IMR-90 (cell line): ENCODE results near the gene HOGA1. TPM values are rescaled to one million over a fixed set of nuclear protein-coding genes. Genes with fewer than 3 reads are reported as not detected.
A peak's percentile ranks its signal among the peaks of the same experiment; 100 is the strongest.

Experiments
- ATAC-seq: fragments of 200-7000 bp; cut with Tn5 transposase; 2 replicates; pipeline ENCODE4 v1.9.1; 2020; ENCODE audit warnings: low read depth, mild to moderate bottlenecking, moderate library complexity
- BruUV-seq: library from RNA; stranded (reverse); fragments of 400-500 nt; replicated peaks from 2 replicates; lab custom pipeline; 2021; lab: Mats Ljungman, UMichigan
- CTCF ChIA-PET: fragments of 300-600 bp; formaldehyde crosslinking; extraction: SDS; loops from one replicate; lab custom pipeline; 2021; ENCODE audit warnings: antibody characterized with exemption; lab: Yijun Ruan, JAX
- POLR2A ChIA-PET: fragments of 300-600 bp; sonication (Branson Sonifier 250); formaldehyde crosslinking; loops from one replicate; lab custom pipeline; 2022; ENCODE audit warnings: antibody characterized with exemption; ENCODE audit not compliant: unreplicated experiment; lab: Charles Lee
- DNase-seq: peaks from one replicate; pipeline ENCODE4 v3.0.0; 2013
- H2AFZ ChIP-seq: replicated peaks from 2 replicates; pipeline ENCODE3; 2013; ENCODE audit warnings: low read length, mild to moderate bottlenecking; ENCODE audit not compliant: poor library complexity
- H2AK5ac ChIP-seq: 2 replicates; pipeline ENCODE4 v1.6.1; 2013; ENCODE audit warnings: low read depth, low read length, inconsistent platforms
- H2AK9ac ChIP-seq: replicated peaks from 2 replicates; pipeline ENCODE3; 2013; ENCODE audit warnings: mild to moderate bottlenecking, low read depth, low read length, moderate library complexity; ENCODE audit not compliant: poor library complexity
- H2BK120ac ChIP-seq: 2 replicates; pipeline ENCODE4 v1.6.1; 2013; ENCODE audit warnings: low read depth, low read length, inconsistent platforms
- H2BK15ac ChIP-seq: 3 replicates; pipeline ENCODE4 v1.6.1; 2013; ENCODE audit warnings: low read depth, low read length, inconsistent platforms
- H2BK20ac ChIP-seq: 2 replicates; pipeline ENCODE4 v1.6.1; 2013; ENCODE audit warnings: low read depth, mild to moderate bottlenecking, inconsistent platforms, low read length, moderate library complexity
- H2BK5ac ChIP-seq: 2 replicates; pipeline ENCODE4 v1.6.1; 2013; ENCODE audit warnings: mild to moderate bottlenecking, low read depth, low read length, inconsistent platforms; ENCODE audit not compliant: poor library complexity, severe bottlenecking
- H3K14ac ChIP-seq: replicated peaks from 2 replicates; pipeline ENCODE4 v1.6.1; 2013; ENCODE audit warnings: low read depth, low read length, inconsistent platforms
- H3K18ac ChIP-seq: 2 replicates; pipeline ENCODE4 v1.6.1; 2013; ENCODE audit warnings: low read depth, low read length, control low read depth
- H3K23ac ChIP-seq: 2 replicates; pipeline ENCODE4 v1.6.1; 2013; ENCODE audit warnings: low read depth, low read length, inconsistent platforms
- H3K27ac ChIP-seq: 2 replicates; pipeline ENCODE4 v1.5.1; 2013; ENCODE audit warnings: mild to moderate bottlenecking, control low read depth, low read length; ENCODE audit not compliant: insufficient read depth
- H3K27me3 ChIP-seq: 2 replicates; pipeline ENCODE4 v1.6.1; 2013; ENCODE audit warnings: low read length; ENCODE audit not compliant: control insufficient read depth, insufficient read depth
- H3K36me3 ChIP-seq: 2 replicates; pipeline ENCODE4 v1.6.1; 2013; ENCODE audit warnings: low read length, mixed read lengths; ENCODE audit not compliant: control insufficient read depth, insufficient read depth
- H3K4ac ChIP-seq: 2 replicates; pipeline ENCODE4 v1.6.1; 2013; ENCODE audit warnings: low read depth, low read length, inconsistent platforms
- H3K4me1 ChIP-seq: 2 replicates; pipeline ENCODE4 v1.6.1; 2013; ENCODE audit warnings: low read length, mixed read lengths; ENCODE audit not compliant: control insufficient read depth, insufficient read depth
- H3K4me2 ChIP-seq: 2 replicates; pipeline ENCODE4 v1.6.1; 2013; ENCODE audit warnings: low read depth, mild to moderate bottlenecking, control low read depth, low read length, moderate library complexity
- H3K4me3 ChIP-seq: 2 replicates; pipeline ENCODE4 v1.5.1; 2013; ENCODE audit warnings: low read depth, mild to moderate bottlenecking, control low read depth, low read length, moderate library complexity; ENCODE audit not compliant: insufficient read depth
- H3K56ac ChIP-seq: 2 replicates; pipeline ENCODE4 v1.6.1; 2013; ENCODE audit warnings: low read length, inconsistent platforms; ENCODE audit not compliant: insufficient read depth; ENCODE audit errors: extremely low read depth
- H3K79me1 ChIP-seq, 2 experiments: 2 replicates each; pipeline ENCODE4 v1.6.1; 2013; ENCODE audit warnings: low read length in 2 of 2, inconsistent platforms in 1 of 2, low read depth in 1 of 2
- H3K9ac ChIP-seq: 2 replicates; pipeline ENCODE4 v1.6.1; 2013; ENCODE audit warnings: low read depth, low read length, control low read depth
- H3K9me1 ChIP-seq: 2 replicates; pipeline ENCODE4 v1.6.1; 2013; ENCODE audit warnings: low read length, inconsistent platforms; ENCODE audit not compliant: insufficient read depth
- H3K9me3 ChIP-seq: 2 replicates; pipeline ENCODE4 v1.6.1; 2013; ENCODE audit warnings: low read length; ENCODE audit not compliant: control insufficient read depth, insufficient read depth
- H4K20me1 ChIP-seq: 2 replicates; pipeline ENCODE4 v1.6.1; 2013; ENCODE audit warnings: low read length, inconsistent platforms; ENCODE audit not compliant: insufficient read depth
- H4K5ac ChIP-seq: 2 replicates; pipeline ENCODE4 v1.6.1; 2013; ENCODE audit warnings: mild to moderate bottlenecking, low read depth, low read length, control low read depth
- H4K8ac ChIP-seq, 2 experiments: 2 replicates each; pipeline ENCODE4 v1.6.1; 2013; ENCODE audit warnings: low read depth in 2 of 2, low read length in 2 of 2, control low read depth in 1 of 2, inconsistent platforms in 1 of 2
- H4K91ac ChIP-seq: 2 replicates; pipeline ENCODE4 v1.6.1; 2013; ENCODE audit warnings: low read depth, low read length, inconsistent platforms; ENCODE audit not compliant: insufficient read depth
- BHLHE40 ChIP-seq: fragments of 150-350 bp; IDR thresholded peaks from 2 replicates; pipeline ENCODE4 v1.6.1; 2016; ENCODE audit warnings: mild to moderate bottlenecking, low read depth, low read length
- CEBPB ChIP-seq: IDR thresholded peaks from 2 replicates; pipeline ENCODE4 v1.6.1; 2012; ENCODE audit warnings: low read depth, low read length, improper control_type of control experiment
- FOS ChIP-seq: fragments of 150-350 bp; IDR thresholded peaks from 2 replicates; pipeline ENCODE4 v1.6.1; 2016; ENCODE audit warnings: low read depth, low read length
- MAFK ChIP-seq: IDR thresholded peaks from 2 replicates; pipeline ENCODE4 v1.6.1; 2012; ENCODE audit warnings: low read depth, low read length, improper control_type of control experiment
- MXI1 ChIP-seq: IDR thresholded peaks from 2 replicates; pipeline ENCODE4 v1.6.1; 2012; ENCODE audit warnings: low read depth, mild to moderate bottlenecking, low read length, moderate library complexity, borderline replicate concordance
- POLR2A ChIP-seq: IDR thresholded peaks from 2 replicates; pipeline ENCODE4 v1.6.1; 2012; ENCODE audit warnings: mild to moderate bottlenecking, low read depth, low read length
- RAD21 ChIP-seq: IDR thresholded peaks from 2 replicates; pipeline ENCODE4 v1.6.1; 2012; ENCODE audit warnings: low read length, improper control_type of control experiment
- RCOR1 ChIP-seq: IDR thresholded peaks from 2 replicates; pipeline ENCODE4 v1.6.1; 2012; ENCODE audit warnings: mild to moderate bottlenecking, low read length, improper control_type of control experiment; ENCODE audit not compliant: insufficient replicate concordance
- SMC3 ChIP-seq: fragments of 150-350 bp; IDR thresholded peaks from 2 replicates; pipeline ENCODE4 v1.6.1; 2016; ENCODE audit warnings: low read depth, mild to moderate bottlenecking, antibody characterized with exemption, low read length, moderate library complexity
- WGBS, 2 experiments: methylation state at CpG; one replicate each; pipeline versions ENCODE4 v1.1.5 to v1.1.7; 2013; ENCODE audit warnings: missing lambda C conversion rate in 2 of 2; ENCODE audit not compliant: insufficient read length in 1 of 2; ENCODE audit errors: extremely low coverage in 2 of 2; 5-methylcytosine and 5-hydroxymethylcytosine counted together
- dilution Hi-C: fragments of 300-500 bp; cut with HindIII; formaldehyde crosslinking; loops from one replicate; pipeline ENCODE4 v1.14.3; 2018; ENCODE audit warnings: low sequenced_read_pairs; ENCODE audit not compliant: unreplicated experiment
- in situ Hi-C: fragments of 300-500 bp; cut with MboI; formaldehyde crosslinking; loops from 3 replicates; pipeline ENCODE4 v1.14.3; 2019; ENCODE audit warnings: low sequenced_read_pairs, inconsistent platforms, mixed read lengths
- intact Hi-C: fragments of 100-400 bp; cut with micrococcal nuclease; formaldehyde crosslinking; loops from 2 replicates; pipeline ENCODE4 v1.10.0; 2022
- polyA plus RNA-seq, 3 experiments: library from polyadenylated mRNA; depleted of rRNA; stranded (reverse); fragments of >200 nt; gene quantifications; 2 replicates each; pipeline ENCODE4 v1.2.3, GENCODE V29; 2012; ENCODE audit warnings: low replicate concordance in 1 of 3
- total RNA-seq: library from RNA; depleted of rRNA; stranded (reverse); fragments of >200 nt; gene quantifications from 2 replicates; pipeline ENCODE4 v1.2.3, GENCODE V29; 2012
- TF ChIP-seq, protein P1 (sequence below): fragments of 150-350 bp; IDR thresholded peaks from 2 replicates; pipeline ENCODE4 v1.6.1; 2016; ENCODE audit warnings: low read depth, mild to moderate bottlenecking, low read length, moderate library complexity, borderline replicate concordance
- TF ChIP-seq, protein P2 (sequence below): conservative IDR thresholded peaks from 2 replicates; pipeline ENCODE4 v1.5.1; 2012; ENCODE audit warnings: mild to moderate bottlenecking, low read depth, low read length, improper control_type of control experiment
- TF ChIP-seq, protein P3 (sequence below): fragments of 150-350 bp; IDR thresholded peaks from 2 replicates; pipeline ENCODE4 v1.6.1; 2017; ENCODE audit warnings: mild to moderate bottlenecking, antibody characterized with exemption, low read length, low read depth

The HOGA1 gene
- total and polyA plus RNA-seq, 2 of the 4 experiments (the other 2 are of a cell fraction) = 0.36 to 0.41 TPM

DNA sequence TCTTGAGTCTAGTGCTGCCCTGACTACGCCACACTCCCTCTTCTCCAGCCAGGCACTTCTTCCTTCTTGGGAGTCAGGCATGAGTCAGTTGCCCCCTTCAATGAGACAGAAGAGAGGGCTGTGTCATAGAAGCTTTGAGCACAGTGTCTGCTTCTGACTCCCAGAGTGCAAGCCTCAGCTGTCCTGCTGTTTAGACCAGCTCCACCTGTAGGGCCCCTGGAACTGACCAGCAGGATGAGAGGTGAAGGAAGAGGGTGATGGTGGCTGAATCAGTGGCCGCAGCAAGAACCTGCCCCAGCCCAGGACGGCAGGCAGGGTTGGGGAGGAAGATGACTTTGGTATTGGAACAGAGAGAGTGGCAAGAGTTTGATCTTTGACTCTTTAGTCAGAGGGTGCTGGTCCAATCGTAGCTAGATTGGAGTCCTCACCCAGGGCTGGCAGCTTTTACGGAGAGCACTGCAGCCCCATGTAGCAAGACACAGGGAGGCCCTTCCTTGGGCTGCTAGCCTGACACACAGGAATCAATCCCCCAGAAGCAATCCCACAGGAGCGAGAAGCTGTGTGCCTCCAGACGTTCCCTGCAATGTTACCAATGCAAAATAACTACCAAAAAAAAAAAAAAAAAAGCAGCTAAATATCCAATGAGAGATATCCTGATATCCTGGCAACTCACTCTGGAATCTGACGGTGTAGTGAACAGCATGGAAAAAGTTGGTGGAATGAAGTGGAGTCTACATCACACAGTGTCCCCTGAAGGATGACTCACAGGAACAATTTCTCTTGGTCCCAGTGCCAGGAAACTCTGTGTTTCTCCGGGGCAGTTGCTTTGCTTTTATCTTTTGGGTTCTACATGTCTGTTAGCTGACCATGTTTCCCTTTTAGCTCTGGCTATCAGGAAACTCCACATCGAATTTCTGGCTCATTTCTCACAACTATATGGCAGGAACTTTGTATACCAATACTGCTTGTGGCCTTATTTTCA lies 12.2 kb downstream of the HOGA1 start:
- BruUV-seq = no TSS peak
- POLR2A ChIA-PET = interaction anchor here (0.5 to 0.6 kb wide), 2 partner anchors 11 to 819 kb away, joined by 3 to 4 read pairs; no protein-coding TSS in a partner anchor
- ATAC-seq = peak; percentile 81
- in situ Hi-C loops (no loop called here), intact Hi-C loops (no loop called here), dilution Hi-C loops (no loop called here)
- Histone ChIP-seq H3K9me1 (peaks cover 9% of the 10 kb centered on the region), H2AK5ac (peak overlapping the region; percentile 45; the same call in 1 of the 2 replicates), H3K4me1 (peaks cover 15% of the 10 kb centered on the region), H3K14ac (no peak overlapping the region), H4K5ac (no peak overlapping the region), H3K56ac (no peak overlapping the region), H2BK20ac (peak overlapping the region; percentile 17; the same call in 1 of the 2 replicates), H3K23ac (no peak overlapping the region), H3K4ac (no peak overlapping the region), H3K18ac (no peak overlapping the region), H2AFZ (peak overlapping the region; percentile 82), H2BK120ac (peak overlapping the region; percentile 1; the same call in 1 of the 2 replicates), H4K91ac (no peak overlapping the region), H3K27ac (peak overlapping the region; percentile 7; the same call in 1 of the 2 replicates), H2BK15ac (no peak overlapping the region), H3K9me3 (no peaks in the 10 kb centered on the region), H3K4me3 (no peak overlapping the region), H3K36me3 (no peaks in the 10 kb centered on the region), H4K20me1 (peaks cover 3% of the 10 kb centered on the region; the same call in 1 of the 2 replicates), H2AK9ac (peak overlapping the region; percentile 4), H2BK5ac (peak overlapping the region; percentile 32), H3K79me1 (no peaks in the 10 kb centered on the region), H3K9ac (no peak overlapping the region; the same call in 1 of the 2 replicates), H4K8ac (no peak overlapping the region), H3K4me2 (peak overlapping the region; percentile 29), H3K27me3 (no peaks in the 10 kb centered on the region)
- CTCF ChIA-PET = interaction anchor here (0.9 to 1.0 kb wide), 2 partner anchors 12 to 24 kb away, joined by 3 to 4 read pairs; partner anchors contain the start of gene ANKRD2
- WGBS, 2 experiments = 42% methylated on average over 4 of the region's 10 CpGs; no CpG with 5 or more reads in 1 of the 2 experiments
- DNase-seq = peak; percentile 86
- peak; percentile 65 for TF ChIP-seq FOS
- TF ChIP-seq, protein P1, sequence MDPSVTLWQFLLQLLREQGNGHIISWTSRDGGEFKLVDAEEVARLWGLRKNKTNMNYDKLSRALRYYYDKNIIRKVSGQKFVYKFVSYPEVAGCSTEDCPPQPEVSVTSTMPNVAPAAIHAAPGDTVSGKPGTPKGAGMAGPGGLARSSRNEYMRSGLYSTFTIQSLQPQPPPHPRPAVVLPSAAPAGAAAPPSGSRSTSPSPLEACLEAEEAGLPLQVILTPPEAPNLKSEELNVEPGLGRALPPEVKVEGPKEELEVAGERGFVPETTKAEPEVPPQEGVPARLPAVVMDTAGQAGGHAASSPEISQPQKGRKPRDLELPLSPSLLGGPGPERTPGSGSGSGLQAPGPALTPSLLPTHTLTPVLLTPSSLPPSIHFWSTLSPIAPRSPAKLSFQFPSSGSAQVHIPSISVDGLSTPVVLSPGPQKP = no peak
- no peak; the same call in 1 of the 2 replicates for TF ChIP-seq POLR2A
- no peak for TF ChIP-seq RAD21
- no peak for TF ChIP-seq RCOR1
- TF ChIP-seq, protein P2, sequence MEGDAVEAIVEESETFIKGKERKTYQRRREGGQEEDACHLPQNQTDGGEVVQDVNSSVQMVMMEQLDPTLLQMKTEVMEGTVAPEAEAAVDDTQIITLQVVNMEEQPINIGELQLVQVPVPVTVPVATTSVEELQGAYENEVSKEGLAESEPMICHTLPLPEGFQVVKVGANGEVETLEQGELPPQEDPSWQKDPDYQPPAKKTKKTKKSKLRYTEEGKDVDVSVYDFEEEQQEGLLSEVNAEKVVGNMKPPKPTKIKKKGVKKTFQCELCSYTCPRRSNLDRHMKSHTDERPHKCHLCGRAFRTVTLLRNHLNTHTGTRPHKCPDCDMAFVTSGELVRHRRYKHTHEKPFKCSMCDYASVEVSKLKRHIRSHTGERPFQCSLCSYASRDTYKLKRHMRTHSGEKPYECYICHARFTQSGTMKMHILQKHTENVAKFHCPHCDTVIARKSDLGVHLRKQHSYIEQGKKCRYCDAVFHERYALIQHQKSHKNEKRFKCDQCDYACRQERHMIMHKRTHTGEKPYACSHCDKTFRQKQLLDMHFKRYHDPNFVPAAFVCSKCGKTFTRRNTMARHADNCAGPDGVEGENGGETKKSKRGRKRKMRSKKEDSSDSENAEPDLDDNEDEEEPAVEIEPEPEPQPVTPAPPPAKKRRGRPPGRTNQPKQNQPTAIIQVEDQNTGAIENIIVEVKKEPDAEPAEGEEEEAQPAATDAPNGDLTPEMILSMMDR = 0 out of 2 replicates have a peak, but pooled peaks have one; percentile 4
- no peak for TF ChIP-seq MXI1
- TF ChIP-seq CEBPB = 0 out of 2 replicates have a peak, but pooled peaks have one; percentile 0
- TF ChIP-seq, protein P3, sequence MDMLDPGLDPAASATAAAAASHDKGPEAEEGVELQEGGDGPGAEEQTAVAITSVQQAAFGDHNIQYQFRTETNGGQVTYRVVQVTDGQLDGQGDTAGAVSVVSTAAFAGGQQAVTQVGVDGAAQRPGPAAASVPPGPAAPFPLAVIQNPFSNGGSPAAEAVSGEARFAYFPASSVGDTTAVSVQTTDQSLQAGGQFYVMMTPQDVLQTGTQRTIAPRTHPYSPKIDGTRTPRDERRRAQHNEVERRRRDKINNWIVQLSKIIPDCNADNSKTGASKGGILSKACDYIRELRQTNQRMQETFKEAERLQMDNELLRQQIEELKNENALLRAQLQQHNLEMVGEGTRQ = no peak
- TF ChIP-seq SMC3 = peak; percentile 6; the same call in 1 of the 2 replicates
- peak; percentile 38; the same call in 1 of the 2 replicates for TF ChIP-seq MAFK
- no peak for TF ChIP-seq BHLHE40
